ENCODE measurements around the gene RGS10.

RGS10 gene

GRCh38 chr10:119522747-119523426 lies 19.6 kb downstream of the RGS10 start:
- ChIA-PET POLR2A (interaction anchor here (0.7 kb wide), 1 partner anchor 20 kb away, joined by 3 read pairs; the partner anchor contains the start of gene RGS10), CTCF (interaction anchor here (0.6 to 3.0 kb wide), 3 partner anchors 11 to 35 kb away, joined by 3 to 8 read pairs (median 7); no protein-coding TSS in a partner anchor)
- H3K4me3 ChIP-seq (ENCODE audit: low read depth, low read length): no peak overlapping the region
- DNase-seq (ENCODE audit: low read depth, low spot score): no peak
- no peak for TF ChIP-seq CTCF (IDR thresholded peaks at IDR 0.05; ENCODE audit: insufficient read depth, low read length, missing control alignments)

DNA sequence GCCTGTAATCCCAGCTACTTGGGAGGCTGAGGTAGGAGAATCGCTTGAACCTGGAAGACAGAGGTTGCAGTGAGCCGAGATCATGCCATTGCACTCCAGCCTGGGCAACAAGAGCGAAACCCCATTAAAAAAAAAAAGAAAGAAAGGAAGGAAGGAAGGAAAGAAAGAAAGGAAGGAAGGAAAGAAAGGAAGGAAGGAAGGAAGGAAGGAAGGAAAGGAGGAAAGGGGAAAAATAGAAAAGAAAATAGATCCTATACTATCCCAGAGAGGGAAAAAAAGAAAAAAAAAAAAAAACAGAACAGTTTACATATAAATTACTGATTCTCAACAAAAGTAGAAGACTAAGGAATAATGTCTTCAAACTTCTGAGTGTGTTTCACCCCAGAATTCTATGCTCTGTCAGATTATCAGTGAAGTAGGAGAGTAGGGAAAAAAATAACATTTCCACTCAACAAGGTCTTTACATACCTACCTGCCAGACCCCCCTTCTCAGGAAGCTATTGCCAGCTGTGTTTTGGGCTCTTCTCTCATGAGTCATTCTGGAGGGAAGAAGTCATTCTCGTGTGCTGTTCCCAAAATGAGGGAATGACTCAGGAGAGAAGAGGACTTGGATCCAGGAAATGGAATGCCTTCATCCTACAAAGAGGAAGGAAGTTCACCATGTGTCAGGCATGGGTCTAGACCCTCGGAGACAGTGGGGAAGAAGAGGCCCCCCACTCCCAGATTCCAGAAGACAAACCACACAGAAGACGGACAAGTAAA lies 20.9 kb downstream of the RGS10 start:
- no peak overlapping the region for H3K4me3 ChIP-seq (ENCODE audit: low read depth, low read length)
- no peak for TF ChIP-seq CTCF (IDR thresholded peaks at IDR 0.05; ENCODE audit: insufficient read depth, low read length, missing control alignments)
- no peak for DNase-seq (ENCODE audit: low read depth, low spot score)
- ChIA-PET POLR2A (no interaction called here), CTCF (interaction anchor here (3.0 kb wide), 1 partner anchor 22 kb away, joined by 8 read pairs; no protein-coding TSS in a partner anchor)

GRCh38 chr10:119520283-119520682 lies 22.2 kb downstream of the RGS10 start:
- no peak for DNase-seq (ENCODE audit: low read depth, low spot score)
- ChIA-PET CTCF (no interaction called here), POLR2A (no interaction called here)
- no peak overlapping the region for H3K4me3 ChIP-seq (ENCODE audit: low read depth, low read length)
- no peak for TF ChIP-seq CTCF (IDR thresholded peaks at IDR 0.05; ENCODE audit: insufficient read depth, low read length, missing control alignments)

DNA sequence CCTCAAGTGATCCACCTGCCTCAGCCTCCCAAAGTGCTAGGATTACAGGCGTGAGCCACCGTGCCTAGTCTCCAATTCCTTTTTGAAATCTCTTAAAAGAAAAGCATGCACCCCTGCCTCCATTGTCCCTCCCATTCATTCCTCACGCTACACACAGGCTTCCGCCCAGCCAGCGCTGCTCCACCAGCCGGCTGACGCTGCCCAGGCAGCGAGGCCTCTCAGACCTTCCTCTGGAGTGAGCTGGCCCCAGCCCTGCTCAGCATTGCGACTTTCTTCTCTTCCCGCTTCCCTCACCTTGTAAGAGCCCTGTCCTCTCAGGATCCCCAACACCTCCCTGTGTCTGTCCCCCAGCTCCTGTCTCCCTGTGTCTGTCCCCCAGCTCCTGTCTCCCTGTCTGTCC lies 23.6 kb downstream of the RGS10 start:
- no peak for TF ChIP-seq CTCF (IDR thresholded peaks at IDR 0.05; ENCODE audit: insufficient read depth, low read length, missing control alignments)
- no peak for DNase-seq (ENCODE audit: low read depth, low spot score)
- ChIA-PET POLR2A (no interaction called here), CTCF (no interaction called here)
- H3K4me3 ChIP-seq (ENCODE audit: low read depth, low read length): no peak overlapping the region

GRCh38 chr10:119518176-119518575 lies 24.3 kb downstream of the RGS10 start:
- ChIA-PET CTCF (interaction anchor here (0.7 to 2.2 kb wide), 3 partner anchors 25 to 320 kb away, joined by 3 to 11 read pairs (median 3); partner anchors contain the start of gene RGS10), POLR2A (interaction anchor here (1.2 kb wide), 1 partner anchor 25 kb away, joined by 9 read pairs; the partner anchor contains the start of gene RGS10)
- no peak for TF ChIP-seq CTCF (IDR thresholded peaks at IDR 0.05; ENCODE audit: insufficient read depth, low read length, missing control alignments)
- DNase-seq (ENCODE audit: low read depth, low spot score): no peak
- no peak overlapping the region for H3K4me3 ChIP-seq (ENCODE audit: low read depth, low read length)
